Measurements from ENCODE around the gene ADAP1.
"Not testable (repeated sequence)": the region's sequence is repeated elsewhere in the genome, so short reads cannot be mapped to it uniquely, and the experiment has no call there.

ADAP1 gene

DNA sequence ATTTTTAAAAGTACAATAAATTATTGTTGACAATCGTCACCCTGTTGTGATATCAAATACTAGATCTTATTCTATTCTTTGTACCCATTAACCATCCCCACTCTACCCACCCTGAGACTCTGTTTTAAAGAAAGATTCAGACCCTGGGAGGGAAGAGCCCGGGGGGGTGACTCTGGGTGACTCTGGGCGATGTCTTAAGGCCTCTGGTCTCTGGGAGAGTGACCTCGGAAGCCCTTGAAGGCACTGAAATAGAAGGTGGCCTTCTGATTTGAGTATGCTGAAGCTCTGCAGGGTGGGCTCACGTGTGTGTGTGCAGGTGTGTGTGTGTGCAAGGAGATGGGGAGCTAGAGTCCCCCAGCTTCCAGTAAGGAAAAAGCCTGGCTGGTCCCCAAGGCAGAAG is 9.7 kb downstream of the ADAP1 start:
- Histone ChIP-seq H3K27ac (no peak overlapping the region), H3K4me3 (no peak overlapping the region)
- DNase-seq (ENCODE audit: low spot score): no peak
- TF ChIP-seq, protein P1, sequence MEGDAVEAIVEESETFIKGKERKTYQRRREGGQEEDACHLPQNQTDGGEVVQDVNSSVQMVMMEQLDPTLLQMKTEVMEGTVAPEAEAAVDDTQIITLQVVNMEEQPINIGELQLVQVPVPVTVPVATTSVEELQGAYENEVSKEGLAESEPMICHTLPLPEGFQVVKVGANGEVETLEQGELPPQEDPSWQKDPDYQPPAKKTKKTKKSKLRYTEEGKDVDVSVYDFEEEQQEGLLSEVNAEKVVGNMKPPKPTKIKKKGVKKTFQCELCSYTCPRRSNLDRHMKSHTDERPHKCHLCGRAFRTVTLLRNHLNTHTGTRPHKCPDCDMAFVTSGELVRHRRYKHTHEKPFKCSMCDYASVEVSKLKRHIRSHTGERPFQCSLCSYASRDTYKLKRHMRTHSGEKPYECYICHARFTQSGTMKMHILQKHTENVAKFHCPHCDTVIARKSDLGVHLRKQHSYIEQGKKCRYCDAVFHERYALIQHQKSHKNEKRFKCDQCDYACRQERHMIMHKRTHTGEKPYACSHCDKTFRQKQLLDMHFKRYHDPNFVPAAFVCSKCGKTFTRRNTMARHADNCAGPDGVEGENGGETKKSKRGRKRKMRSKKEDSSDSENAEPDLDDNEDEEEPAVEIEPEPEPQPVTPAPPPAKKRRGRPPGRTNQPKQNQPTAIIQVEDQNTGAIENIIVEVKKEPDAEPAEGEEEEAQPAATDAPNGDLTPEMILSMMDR (IDR thresholded peaks at IDR 0.05): no peak

DNA sequence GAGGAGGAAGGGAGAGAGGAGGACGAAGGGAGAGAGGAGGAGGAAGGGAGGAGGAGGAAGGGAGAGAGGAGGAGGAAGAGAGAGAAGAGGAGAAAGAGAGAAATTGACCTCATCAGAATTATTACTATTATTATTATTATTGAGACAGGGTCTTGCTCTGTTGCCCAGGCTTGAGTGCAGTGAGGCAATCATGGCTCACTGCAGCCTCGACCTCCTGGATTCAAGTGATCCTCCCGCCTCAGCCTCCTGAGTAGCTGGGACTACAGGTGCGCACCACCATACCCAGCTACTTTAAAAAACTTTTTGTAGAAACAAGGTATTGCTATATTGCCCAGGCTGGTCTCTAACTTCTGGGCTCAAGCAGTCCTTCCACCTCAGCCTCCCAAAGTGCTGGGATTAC is 10.7 kb downstream of the ADAP1 start:
- not testable (repeated sequence) for H3K4me3 ChIP-seq; DNase-seq (ENCODE audit: low spot score); H3K27ac ChIP-seq

DNA sequence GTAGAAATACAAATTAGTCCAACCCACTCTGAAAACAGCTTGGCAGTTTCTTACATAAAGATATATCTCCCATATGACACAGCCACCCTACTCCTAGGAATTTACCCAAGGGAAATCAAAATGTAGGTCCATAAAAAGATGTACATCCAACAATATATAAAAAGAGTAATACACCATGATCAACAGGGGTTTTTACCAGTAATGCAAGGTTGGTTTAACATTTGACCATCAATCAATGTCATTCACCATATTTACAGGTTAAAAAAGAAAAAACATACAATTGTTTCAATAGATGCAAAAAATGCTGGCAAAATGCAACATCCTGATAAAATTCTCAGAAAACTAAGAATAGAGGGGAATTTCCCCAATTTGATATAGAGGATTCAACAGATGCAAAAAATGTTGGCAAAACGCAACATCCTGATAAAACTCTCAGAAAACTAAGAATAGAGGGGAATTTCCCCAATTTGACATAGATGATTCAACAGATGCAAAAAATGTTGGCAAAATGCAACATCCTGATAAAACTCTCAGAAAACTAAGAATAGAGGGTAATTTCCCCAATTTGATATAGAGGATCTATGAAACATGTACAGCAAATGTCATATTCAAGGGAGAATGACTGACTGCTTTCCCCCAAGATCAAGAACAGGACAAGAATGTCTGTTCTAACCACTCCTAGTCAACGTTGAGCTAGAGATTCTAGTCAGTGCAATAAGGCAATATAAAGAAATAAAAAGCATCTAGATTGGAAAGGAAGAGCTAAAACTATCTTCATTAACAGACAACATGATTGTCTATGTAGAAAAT is 13.7 kb downstream of the ADAP1 start:
- TF ChIP-seq, protein P1 (IDR thresholded peaks at IDR 0.05): no peak
- Histone ChIP-seq H3K27ac (no peak overlapping the region), H3K4me3 (no peak overlapping the region)
- no peak for DNase-seq (ENCODE audit: low spot score)

DNA sequence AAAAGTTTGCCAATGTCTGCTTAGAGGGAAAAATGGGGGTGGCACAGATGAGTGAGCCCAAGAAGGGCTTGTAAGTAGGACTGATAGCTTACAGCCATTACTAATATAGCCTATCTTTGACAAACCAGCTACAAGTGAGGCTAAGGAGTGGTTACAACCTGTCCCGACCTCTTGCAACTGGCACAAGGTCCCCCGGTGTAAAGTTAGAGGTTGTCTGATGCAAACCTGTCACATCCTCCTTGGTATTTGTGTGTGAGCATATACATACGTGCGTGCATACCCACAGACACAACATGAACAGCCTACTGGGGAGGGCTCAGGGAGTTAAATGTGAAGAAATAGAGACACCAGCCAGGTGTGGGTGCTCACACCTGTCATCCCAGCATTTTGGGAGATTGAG is 14.6 kb downstream of the ADAP1 start:
- no peak overlapping the region for H3K27ac ChIP-seq
- no peak for DNase-seq (ENCODE audit: low spot score)
- TF ChIP-seq, protein P1 (IDR thresholded peaks at IDR 0.05): no peak

DNA sequence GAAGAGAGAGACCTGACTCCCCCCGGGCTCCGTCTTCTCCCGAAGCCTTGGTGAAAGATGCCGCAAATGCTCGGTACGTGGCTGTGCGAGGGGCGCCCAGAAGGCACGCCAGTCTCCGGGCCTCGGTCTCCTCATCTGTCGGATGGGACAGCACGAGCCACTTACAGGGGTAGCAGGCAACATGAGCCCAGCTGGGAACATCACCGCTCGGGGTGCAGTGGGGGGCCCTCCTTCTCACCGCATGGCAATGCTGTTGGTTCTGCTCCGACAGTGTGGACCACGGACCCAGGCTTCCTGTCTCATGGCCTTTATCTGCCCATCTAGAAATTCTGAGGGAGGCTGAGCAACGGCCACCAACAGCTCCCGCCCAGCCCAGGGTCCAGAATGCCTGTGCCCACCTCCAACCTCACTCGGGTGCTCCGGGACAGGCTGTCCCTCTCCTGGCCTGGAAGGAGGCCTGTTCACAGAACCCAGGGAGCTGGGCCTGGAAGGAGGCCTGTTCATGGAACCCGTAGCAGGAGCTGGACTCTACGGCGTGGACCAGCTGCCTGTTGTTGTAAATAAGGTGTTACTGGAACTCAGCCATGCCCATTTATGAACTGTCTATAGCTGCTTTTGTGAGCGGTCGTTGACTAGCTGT is 15.8 kb downstream of the ADAP1 start:
- TF ChIP-seq, protein P1 (IDR thresholded peaks at IDR 0.05): no peak
- no peak overlapping the region for H3K27ac ChIP-seq
- no peak overlapping the region for H3K4me3 ChIP-seq
- no peak for DNase-seq (ENCODE audit: low spot score)

More for the DNA sequence above, 14.6 kb downstream of the ADAP1 start:
- no peak overlapping the region for H3K4me3 ChIP-seq

DNA sequence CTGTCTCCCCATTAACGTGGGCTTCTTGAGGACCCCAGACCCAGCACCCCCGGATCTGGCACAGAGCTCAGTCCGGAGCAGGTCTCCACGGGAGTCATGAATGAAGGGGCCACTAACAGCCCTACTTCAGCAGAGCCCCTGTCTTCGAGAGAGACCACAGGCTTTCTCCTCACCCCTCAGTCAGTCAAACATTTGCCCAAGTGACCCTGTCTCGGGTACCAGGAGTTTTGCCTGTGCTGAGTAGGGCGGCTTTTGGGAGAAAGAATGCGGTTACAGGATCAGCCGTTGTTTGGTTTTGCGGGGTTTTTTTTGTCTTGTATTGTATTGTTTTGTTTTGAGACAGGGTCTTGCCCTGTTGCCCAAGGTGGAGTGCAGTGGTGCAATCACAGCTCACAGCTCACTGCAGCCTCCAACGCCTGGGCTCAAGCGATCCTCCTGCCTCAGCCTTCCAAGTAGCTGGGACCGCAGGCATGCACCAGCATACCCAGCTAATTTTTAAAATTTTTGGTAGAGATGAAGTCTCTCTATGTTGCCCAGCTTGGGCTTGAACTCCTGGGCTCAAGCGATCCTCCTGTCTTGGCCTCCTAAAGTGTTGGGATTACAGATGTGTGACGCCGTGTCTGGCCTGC is 16.5 kb downstream of the ADAP1 start:
- DNase-seq (ENCODE audit: low spot score): no peak
- H3K27ac ChIP-seq: no peak overlapping the region

More for the DNA sequence above, 16.5 kb downstream of the ADAP1 start:
- H3K4me3 ChIP-seq: no peak overlapping the region
- TF ChIP-seq, protein P1 (IDR thresholded peaks at IDR 0.05): no peak

All from coronary artery (tissue), 2 donors.